SHP77 (cell line): ENCODE results near the gene CYP2J2.
"Not testable (repeated sequence)": the region's sequence is repeated elsewhere in the genome, so short reads cannot be mapped to it uniquely, and the experiment has no call there.

Experiments
- DNase-seq, 2 experiments: peaks; one replicate each; lab custom pipeline; 2025; lab: John Stamatoyannopoulos, UW

CYP2J2 gene

DNA sequence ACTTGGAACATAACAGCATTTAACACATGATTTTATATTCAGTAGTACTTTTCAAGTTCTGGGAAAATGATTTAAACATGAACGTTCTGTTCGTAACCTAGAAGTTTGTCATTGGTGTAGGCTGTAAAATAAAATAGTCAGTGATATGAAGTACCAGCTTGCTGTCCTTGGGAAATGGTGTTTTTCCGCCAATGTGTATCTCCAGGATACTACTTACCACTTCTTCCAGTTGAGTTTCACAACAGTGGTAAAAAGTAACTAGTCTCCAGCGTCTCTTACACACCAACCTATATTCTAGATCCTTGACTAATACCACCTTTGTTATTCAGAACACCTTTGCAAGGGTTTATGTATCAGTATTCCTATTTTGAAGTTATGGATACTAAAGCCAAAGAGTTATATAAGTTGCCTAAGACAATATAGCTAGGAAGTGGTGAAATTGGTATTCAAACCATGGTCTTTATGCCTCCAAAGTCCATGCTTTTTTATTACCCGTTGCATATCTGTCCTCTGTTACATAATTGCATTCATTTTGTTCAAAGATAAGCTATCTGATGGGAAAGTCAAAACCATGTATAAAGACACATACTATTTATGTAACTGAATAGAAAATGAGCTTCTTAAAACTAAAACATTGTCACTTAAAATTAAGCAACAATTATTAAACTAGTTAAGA lies 68.8 kb downstream of the CYP2J2 start:
- DNase-seq: no peak

DNA sequence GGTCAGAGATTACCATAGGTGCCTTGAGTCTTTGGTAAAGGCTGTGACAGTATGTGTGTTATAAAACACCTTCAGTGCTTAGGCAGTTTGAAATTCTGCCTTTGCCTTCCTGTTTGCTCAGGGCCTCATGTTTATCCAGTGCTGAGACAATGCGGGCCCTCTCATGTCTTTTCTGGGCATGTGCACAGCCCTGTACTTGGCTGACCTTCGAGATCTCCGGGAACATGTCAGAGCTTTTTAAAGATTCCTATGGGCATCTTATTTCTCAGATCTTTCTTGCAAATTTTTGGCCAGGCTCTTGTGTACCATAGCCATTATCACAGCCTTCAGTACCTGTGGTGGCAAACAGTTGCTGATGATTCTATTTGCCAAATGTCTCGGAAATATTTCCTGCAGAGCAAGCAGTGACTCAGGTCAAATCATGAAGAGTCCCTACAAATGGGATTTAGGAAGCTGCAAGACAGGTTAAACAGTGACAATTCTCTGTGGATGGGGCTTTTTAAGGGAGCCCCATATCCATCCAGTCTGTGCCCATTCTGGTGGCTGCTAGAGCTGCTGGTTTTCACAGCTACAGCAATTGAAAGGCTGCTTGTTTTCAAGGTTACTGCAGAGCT lies 69.7 kb downstream of the CYP2J2 start:
- DNase-seq: peak; percentile 59 to 64

DNA sequence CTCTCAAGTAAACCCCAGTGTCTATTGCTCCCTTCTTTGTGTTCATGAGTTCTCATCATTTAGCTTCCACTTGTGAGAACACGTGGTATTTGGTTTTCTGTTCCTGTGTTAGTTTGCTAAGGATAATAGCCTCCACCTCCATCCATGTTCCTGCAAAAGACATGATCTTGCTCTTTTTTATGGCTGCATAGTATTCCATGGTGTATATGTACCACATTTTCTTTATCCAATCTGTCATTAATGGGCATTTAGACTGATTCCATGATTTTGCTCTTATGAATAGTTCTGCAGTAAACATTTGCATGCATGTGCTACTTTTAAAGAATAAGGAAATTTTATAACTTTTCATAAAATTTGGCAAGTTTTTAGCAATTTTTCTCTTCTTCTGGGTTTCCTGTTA lies 71.3 kb downstream of the CYP2J2 start:
- not testable (repeated sequence) for DNase-seq

DNA sequence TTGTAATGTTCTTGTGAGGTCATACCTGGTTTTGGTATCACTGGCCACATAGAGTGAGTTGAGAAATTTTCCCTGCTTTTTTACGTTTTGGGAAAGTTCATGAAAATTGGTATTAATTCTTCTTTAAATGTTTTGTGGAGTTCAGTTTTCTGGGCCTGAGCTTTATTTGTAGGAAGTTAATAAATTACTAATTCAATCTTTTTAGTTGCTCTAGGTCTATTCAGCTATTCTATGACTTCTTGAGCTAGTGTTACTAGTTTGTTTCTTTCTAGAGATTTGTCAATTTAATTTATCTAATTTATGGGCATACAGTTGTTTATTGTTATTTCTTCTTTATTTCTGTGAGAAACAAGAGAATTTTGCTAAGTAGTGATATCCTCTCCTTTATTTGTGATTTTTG lies 74.5 kb downstream of the CYP2J2 start:
- no peak for DNase-seq

DNA sequence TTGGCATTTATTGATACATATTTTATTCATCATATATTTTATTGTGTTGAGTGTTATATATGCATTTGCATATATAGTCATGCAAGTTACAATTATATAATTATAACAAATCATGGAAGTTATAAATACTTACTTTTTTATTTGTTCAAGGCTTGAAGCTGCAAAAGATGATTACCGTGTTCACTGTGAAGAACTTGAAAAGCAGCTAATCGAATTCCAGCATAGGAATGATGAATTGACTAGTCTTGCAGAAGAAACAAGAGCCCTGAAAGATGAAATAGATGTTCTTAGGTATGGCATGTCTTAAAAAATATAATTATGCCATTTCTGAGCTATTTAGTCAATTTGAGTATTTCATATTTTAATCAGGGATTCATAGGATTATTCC lies 79.7 kb downstream of the CYP2J2 start:
- DNase-seq: no peak

DNA sequence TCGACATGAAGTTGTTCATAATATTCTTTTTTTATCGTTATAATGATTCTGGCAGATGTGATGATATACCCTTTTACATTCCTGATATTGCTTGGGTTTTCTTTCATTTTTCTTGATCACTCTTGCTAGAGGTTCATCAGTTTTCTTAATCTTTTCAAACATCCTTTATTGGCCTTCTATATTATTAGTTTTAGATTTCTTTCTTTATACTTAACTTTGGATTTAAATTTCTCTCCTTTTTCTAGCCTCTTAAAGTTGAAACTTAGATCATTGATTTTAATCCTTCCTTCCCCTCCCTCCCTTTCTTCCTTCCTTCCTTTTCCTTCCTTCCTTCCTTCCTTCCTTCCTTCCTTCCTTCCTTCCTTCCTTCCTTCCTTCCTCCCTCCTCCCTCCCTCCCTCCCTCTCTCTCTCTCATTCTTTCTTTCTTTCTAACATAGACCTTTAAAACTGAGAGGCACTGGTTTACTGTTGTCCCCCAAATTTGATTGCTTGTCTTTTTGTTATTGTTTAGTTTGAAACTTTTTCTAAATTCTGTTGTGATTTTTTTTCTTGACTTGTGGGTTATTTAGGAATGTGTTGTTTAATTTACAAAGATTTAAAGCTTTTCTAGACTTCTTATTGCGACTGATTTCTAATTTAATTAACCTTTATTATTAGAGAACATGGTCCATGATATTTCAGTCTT lies 80.2 kb downstream of the CYP2J2 start:
- no peak for DNase-seq

DNA sequence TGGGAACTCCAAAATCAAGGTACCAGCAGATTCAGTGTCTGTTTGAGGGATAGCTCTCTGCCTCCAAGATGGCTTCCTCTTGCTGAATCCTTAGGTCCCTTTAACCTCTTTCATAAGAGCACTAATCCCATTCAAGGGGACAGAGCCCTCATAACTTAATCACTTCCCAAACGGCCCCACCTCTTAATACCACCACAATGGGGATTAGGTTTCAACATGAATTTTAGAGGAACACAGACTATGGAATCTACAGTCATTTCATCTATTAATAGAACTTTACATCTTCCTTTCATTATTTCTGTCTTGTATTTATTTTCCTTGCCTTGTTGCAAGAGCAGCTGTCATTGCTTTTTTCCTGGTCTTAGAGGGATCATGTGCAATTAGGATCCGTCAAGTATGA lies 81.5 kb downstream of the CYP2J2 start:
- DNase-seq: no peak
